Activated naive CD8-positive, alpha-beta T cell treated with anti-CD3 and anti-CD28 coated beads, Interleukin-2, amount 10 ng/mL, durations not matched to agents 7 days and 5 days (primary cell): ENCODE data around the gene SDF2L1. TPM values are rescaled to one million over a fixed set of nuclear protein-coding genes. Genes with fewer than 3 reads are reported as not detected.
"Not testable (repeated sequence)": the region's sequence is repeated elsewhere in the genome, so short reads cannot be mapped to it uniquely, and the experiment has no call there.

Experiments
- ATAC-seq: fragments of 150-1000 bp; cut with Tn5 transposase; one replicate; pipeline ENCODE4 v1.10.0; 2021; ENCODE audit warnings: low read depth, moderate library complexity
- POLR2A ChIA-PET: fragments of 350-600 bp; sonication (Branson Sonifier 250); formaldehyde crosslinking; loops from one replicate; lab custom pipeline; 2021; ENCODE audit warnings: antibody characterized with exemption; lab: Charles Lee
- DNase-seq: peaks from one replicate; pipeline ENCODE4 v3.0.0; 2021
- H3K27ac Mint-ChIP-seq: one replicate; pipeline ENCODE4 v1.8.0; 2022; ENCODE audit warnings: mild to moderate bottlenecking, mixed read lengths
- H3K27me3 Mint-ChIP-seq: one replicate; pipeline ENCODE4 v1.8.0; 2022; ENCODE audit warnings: mild to moderate bottlenecking, moderate library complexity, mixed read lengths
- H3K36me3 Mint-ChIP-seq: one replicate; pipeline ENCODE4 v1.8.0; 2021; ENCODE audit warnings: mild to moderate bottlenecking, mixed read lengths
- H3K4me1 Mint-ChIP-seq: one replicate; pipeline ENCODE4 v1.8.0; 2021; ENCODE audit warnings: mixed read lengths
- H3K4me3 Mint-ChIP-seq: one replicate; pipeline ENCODE4 v1.8.0; 2022; ENCODE audit warnings: mild to moderate bottlenecking, moderate library complexity, mixed read lengths
- H3K9me3 Mint-ChIP-seq: one replicate; pipeline ENCODE4 v1.8.0; 2021; ENCODE audit warnings: mixed read lengths
- total RNA-seq, 2 experiments: library from RNA; stranded (reverse); gene quantifications; one replicate each; pipeline ENCODE4 v1.2.3, GENCODE V29; 2021

The SDF2L1 gene
- total RNA-seq = 10 to 100 TPM; 36.0 to 39.7 TPM

GRCh38 chr22:21641789-21642583 lies at the start of gene SDF2L1:
TSS of gene SDF2L1 (plus strand) at chr22:21642302. CDS start at chr22:21642337, 35 bp downstream.
- peaks cover 27% of the 10 kb centered on the region for H3K4me1 Mint-ChIP-seq
- DNase-seq (peak; percentile 98), ATAC-seq (peak; percentile 99)
- H3K27ac Mint-ChIP-seq = peak within 1 kb of the TSS; percentile 86
- POLR2A ChIA-PET = interaction anchor here (1.3 to 4.5 kb wide), 7 partner anchors 11 to 24 kb away, joined by 3 to 94 read pairs (median 8); partner anchors contain the start of genes CCDC116, PPIL2 and YDJC
- H3K27me3 Mint-ChIP-seq = no peaks in the 10 kb centered on the region
- H3K9me3 Mint-ChIP-seq = no peaks in the 10 kb centered on the region
- H3K36me3 Mint-ChIP-seq = peaks cover 7% of the 10 kb centered on the region
- H3K4me3 Mint-ChIP-seq = peak within 1 kb of the TSS; percentile 93

GRCh38 chr22:21592422-21592821 lies 49.7 kb upstream of the SDF2L1 start:
- Mint-ChIP-seq H3K4me3 (no peak overlapping the region), H3K36me3 (peaks cover 43% of the 10 kb centered on the region), H3K4me1 (peaks cover 33% of the 10 kb centered on the region), H3K9me3 (no peaks in the 10 kb centered on the region), H3K27me3 (no peaks in the 10 kb centered on the region), H3K27ac (no peak overlapping the region)
- DNase-seq (no peak), ATAC-seq (no peak)
- POLR2A ChIA-PET = interaction anchor here (1.0 kb wide), 1 partner anchor 14 kb away, joined by 4 read pairs; no protein-coding TSS in a partner anchor

GRCh38 chr22:21593406-21594232 lies 48.5 kb upstream of the SDF2L1 start:
- Mint-ChIP-seq H3K9me3 (no peaks in the 10 kb centered on the region), H3K36me3 (peaks cover 37% of the 10 kb centered on the region), H3K4me3 (no peak overlapping the region), H3K4me1 (peaks cover 28% of the 10 kb centered on the region), H3K27ac (no peak overlapping the region), H3K27me3 (no peaks in the 10 kb centered on the region)
- DNase-seq (no peak), ATAC-seq (no peak)
- POLR2A ChIA-PET = interaction anchor here (1.0 kb wide), 1 partner anchor 12 kb away, joined by 4 read pairs; no protein-coding TSS in a partner anchor

- Mint-ChIP-seq H3K36me3 (peaks cover 40% of the 10 kb centered on the region), H3K4me3 (no peak overlapping the region), H3K9me3 (no peaks in the 10 kb centered on the region), H3K27ac (no peak overlapping the region), H3K4me1 (peaks cover 27% of the 10 kb centered on the region), H3K27me3 (no peaks in the 10 kb centered on the region)
- POLR2A ChIA-PET = no interaction called here
- no peak for ATAC-seq
- DNase-seq = no peak
Measured at GRCh38 chr22:21594865-21595452, 47.1 kb upstream of the SDF2L1 start.

GRCh38 chr22:21596356-21597135 lies 45.6 kb upstream of the SDF2L1 start:
- POLR2A ChIA-PET = interaction anchor here (1.2 kb wide), 1 partner anchor 28 kb away, joined by 3 read pairs; the partner anchor contains the start of gene UBE2L3
- H3K27ac Mint-ChIP-seq, DNase-seq, H3K27me3 Mint-ChIP-seq, H3K9me3 Mint-ChIP-seq, H3K4me3 Mint-ChIP-seq, ATAC-seq: not testable (repeated sequence)
- peaks cover 24% of the 10 kb centered on the region for H3K4me1 Mint-ChIP-seq
- H3K36me3 Mint-ChIP-seq = peaks cover 40% of the 10 kb centered on the region

- ATAC-seq (no peak), DNase-seq (no peak)
- Mint-ChIP-seq H3K36me3 (peaks cover 42% of the 10 kb centered on the region), H3K4me1 (peaks cover 19% of the 10 kb centered on the region), H3K9me3 (no peaks in the 10 kb centered on the region), H3K27ac (no peak overlapping the region), H3K4me3 (no peak overlapping the region), H3K27me3 (no peaks in the 10 kb centered on the region)
- POLR2A ChIA-PET = interaction anchor here (0.9 kb wide), 1 partner anchor 31 kb away, joined by 3 read pairs; no protein-coding TSS in a partner anchor
Measured at GRCh38 chr22:21598302-21598701, 43.8 kb upstream of the SDF2L1 start.

GRCh38 chr22:21599053-21599893 lies 42.8 kb upstream of the SDF2L1 start:
- Mint-ChIP-seq H3K9me3 (no peaks in the 10 kb centered on the region), H3K27me3 (no peaks in the 10 kb centered on the region), H3K27ac (peak overlapping the region; percentile 57), H3K4me1 (peaks cover 15% of the 10 kb centered on the region), H3K36me3 (peaks cover 33% of the 10 kb centered on the region), H3K4me3 (no peak overlapping the region)
- POLR2A ChIA-PET = no interaction called here
- DNase-seq = no peak
- no peak for ATAC-seq

- Mint-ChIP-seq H3K27ac (no peak overlapping the region), H3K27me3 (no peaks in the 10 kb centered on the region), H3K4me1 (peaks cover 20% of the 10 kb centered on the region), H3K36me3 (peaks cover 11% of the 10 kb centered on the region), H3K4me3 (no peak overlapping the region), H3K9me3 (no peaks in the 10 kb centered on the region)
- POLR2A ChIA-PET = no interaction called here
- DNase-seq = no peak
- ATAC-seq = no peak
Measured at GRCh38 chr22:21602579-21602978, 39.5 kb upstream of the SDF2L1 start.

GRCh38 chr22:21603973-21604372 lies 38.1 kb upstream of the SDF2L1 start:
- no peak overlapping the region for H3K4me3 Mint-ChIP-seq
- peaks cover 10% of the 10 kb centered on the region for H3K36me3 Mint-ChIP-seq
- no peak overlapping the region for H3K27ac Mint-ChIP-seq
- POLR2A ChIA-PET = no interaction called here
- ATAC-seq (no peak), DNase-seq (no peak)
- H3K27me3 Mint-ChIP-seq = no peaks in the 10 kb centered on the region
- H3K4me1 Mint-ChIP-seq = peaks cover 19% of the 10 kb centered on the region
- no peaks in the 10 kb centered on the region for H3K9me3 Mint-ChIP-seq

GRCh38 chr22:21605887-21606564 lies 36.1 kb upstream of the SDF2L1 start:
- Mint-ChIP-seq H3K4me1 (peaks cover 12% of the 10 kb centered on the region), H3K27me3 (no peaks in the 10 kb centered on the region), H3K27ac (peak overlapping the region; percentile 30), H3K4me3 (no peak overlapping the region), H3K9me3 (no peaks in the 10 kb centered on the region), H3K36me3 (peaks cover 10% of the 10 kb centered on the region)
- ATAC-seq = no peak
- no peak for DNase-seq
- POLR2A ChIA-PET = interaction anchor here (1.3 to 1.6 kb wide), 2 partner anchors 13 to 24 kb away, joined by 4 to 5 read pairs; partner anchors contain the start of gene YDJC

GRCh38 chr22:21606775-21607174 lies 35.3 kb upstream of the SDF2L1 start:
- Mint-ChIP-seq H3K27ac (no peak overlapping the region), H3K4me3 (no peak overlapping the region), H3K36me3 (peaks cover 10% of the 10 kb centered on the region), H3K27me3 (no peaks in the 10 kb centered on the region), H3K9me3 (no peaks in the 10 kb centered on the region), H3K4me1 (peaks cover 12% of the 10 kb centered on the region)
- POLR2A ChIA-PET = interaction anchor here (1.3 to 1.6 kb wide), 2 partner anchors 14 to 23 kb away, joined by 4 to 5 read pairs; partner anchors contain the start of gene YDJC
- DNase-seq (no peak), ATAC-seq (no peak)
